GM21576 (cell line): Measurements from ENCODE around the gene MSI2.
"Not testable (repeated sequence)": the region's sequence is repeated elsewhere in the genome, so short reads cannot be mapped to it uniquely, and the experiment has no call there.

Source experiments
- ATAC-seq: cut with Tn5 transposase; IDR thresholded peaks from one replicate; pipeline ENCODE4 v1.9.1; 2021; ENCODE audit warnings: mild to moderate bottlenecking, moderate library complexity; ENCODE audit not compliant: unreplicated experiment

The MSI2 gene

DNA sequence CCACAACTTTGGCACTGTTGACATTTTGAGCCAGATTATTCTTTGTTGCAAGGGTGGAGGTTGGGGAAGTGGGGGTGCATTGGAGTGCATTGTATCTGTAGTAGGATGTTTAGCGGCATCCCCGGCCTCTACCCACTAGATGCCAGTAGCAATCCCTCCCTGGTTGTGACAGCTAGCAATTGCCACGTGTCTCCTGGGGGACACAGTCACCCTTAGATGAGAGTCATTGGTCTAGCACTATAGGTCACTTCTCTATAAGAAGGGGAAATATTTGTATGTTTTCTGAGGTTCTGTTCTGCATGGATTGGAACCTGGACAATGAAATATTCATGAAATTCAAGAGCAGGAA, 32.4 kb downstream of the MSI2 start:
- ATAC-seq = no peak

- no peak for ATAC-seq
Measured at GRCh38 chr17:57289130-57289529, 32.8 kb downstream of the MSI2 start.

GRCh38 chr17:57289613-57290012, 33.3 kb downstream of the MSI2 start:
- no peak for ATAC-seq

DNA sequence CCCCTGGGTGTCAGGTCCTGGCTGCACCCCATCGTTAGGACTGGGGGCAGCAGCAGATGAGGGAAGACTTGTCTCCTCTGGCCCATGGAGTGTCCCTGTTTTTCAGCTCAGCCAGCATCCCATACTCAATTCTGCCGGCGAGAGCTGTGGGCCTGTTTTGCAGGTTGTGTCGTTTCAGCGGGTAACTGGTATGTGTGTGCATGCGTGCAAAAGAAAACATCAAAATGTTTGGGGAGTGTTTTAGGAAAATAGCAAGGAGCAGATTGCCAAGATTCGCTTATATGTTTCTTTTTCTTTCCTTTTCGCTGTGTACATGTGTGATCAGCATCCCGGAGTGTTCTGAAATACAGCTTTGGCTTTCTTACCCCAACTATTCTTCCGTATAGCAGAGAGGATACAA, 34.7 kb downstream of the MSI2 start:
- ATAC-seq = no peak

DNA sequence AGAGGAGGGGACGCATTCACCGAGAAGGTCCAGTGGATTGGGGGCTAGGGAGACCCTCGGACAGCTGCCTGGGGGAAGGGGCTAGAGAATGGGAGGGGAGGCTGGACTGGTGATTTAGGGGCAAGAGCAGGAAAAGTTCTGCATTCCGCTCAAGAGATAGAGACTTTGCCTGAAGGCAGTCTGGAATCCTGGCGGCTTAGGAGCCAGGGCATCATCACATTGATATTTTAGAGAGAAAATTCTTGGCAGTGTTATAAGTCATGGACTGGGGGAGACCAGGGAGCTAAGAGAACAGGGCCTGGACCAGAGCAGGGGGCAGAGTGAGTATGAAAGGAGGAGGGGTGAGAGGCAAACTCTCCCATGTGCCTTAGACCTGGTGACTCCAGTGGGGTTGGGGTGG, 35.8 kb downstream of the MSI2 start:
- ATAC-seq = no peak

DNA sequence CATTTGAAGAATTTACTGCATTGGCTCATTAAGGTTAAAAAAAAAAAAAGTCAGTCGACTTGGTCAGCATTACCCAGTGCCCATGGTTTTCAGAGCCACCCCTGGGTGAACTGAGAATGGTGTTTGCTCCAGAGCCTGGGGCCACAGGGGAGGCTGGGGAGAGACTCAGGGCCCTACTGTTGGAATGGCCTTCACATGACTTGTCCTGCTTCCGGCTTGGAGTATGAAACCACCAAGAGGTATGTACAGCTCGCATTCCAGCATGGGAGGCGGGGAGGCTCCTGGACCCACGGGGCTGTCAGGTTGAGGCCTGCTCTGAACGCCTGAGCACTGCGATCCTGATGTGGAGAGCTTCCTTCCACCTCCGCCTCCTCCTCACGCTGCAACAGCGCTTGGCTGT, 36.8 kb downstream of the MSI2 start:
- ATAC-seq = no peak

GRCh38 chr17:57294101-57294500, 37.8 kb downstream of the MSI2 start:
- ATAC-seq = no peak

DNA sequence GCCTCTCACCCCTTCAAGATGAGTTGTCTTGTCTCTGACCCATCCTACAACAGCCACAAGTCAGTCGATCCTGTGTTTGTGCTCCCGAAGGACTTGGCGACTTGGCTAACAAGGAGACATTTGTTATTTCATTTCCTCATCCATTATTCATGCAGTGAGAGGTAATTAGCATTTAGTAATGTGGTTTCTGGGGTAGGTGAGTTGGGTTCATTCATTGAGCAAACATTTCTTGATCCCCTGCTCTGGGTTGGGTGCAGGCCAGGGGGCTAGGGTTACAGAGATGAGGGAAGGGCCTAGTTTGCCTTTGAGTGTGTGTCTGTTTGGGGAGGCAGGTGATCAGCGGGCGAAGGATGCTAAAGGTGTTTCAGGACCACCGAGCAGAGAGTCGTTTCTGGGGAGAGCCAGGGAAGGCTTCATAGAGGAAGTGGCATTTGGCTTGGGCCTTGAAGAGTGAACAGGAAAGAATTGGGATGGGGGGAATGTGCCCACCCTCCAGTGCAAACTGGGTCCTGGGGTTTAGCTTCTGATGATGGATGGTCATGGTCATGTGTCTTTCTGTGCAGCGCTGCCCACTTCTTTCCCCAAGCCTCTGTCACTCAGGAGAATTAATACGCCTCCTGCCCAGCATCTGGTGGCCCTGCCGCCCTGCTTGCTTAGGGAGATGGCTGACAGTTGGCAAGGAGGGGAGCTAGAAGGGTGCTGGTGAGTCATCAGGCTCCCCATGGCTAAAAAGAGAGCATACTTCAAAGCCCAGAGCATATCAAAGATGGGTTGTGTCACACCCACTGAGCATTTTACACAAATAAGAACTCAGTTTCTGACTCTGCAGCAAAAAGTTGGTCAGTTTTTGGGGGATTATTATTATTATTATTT, 38.5 kb downstream of the MSI2 start:
- no peak for ATAC-seq

DNA sequence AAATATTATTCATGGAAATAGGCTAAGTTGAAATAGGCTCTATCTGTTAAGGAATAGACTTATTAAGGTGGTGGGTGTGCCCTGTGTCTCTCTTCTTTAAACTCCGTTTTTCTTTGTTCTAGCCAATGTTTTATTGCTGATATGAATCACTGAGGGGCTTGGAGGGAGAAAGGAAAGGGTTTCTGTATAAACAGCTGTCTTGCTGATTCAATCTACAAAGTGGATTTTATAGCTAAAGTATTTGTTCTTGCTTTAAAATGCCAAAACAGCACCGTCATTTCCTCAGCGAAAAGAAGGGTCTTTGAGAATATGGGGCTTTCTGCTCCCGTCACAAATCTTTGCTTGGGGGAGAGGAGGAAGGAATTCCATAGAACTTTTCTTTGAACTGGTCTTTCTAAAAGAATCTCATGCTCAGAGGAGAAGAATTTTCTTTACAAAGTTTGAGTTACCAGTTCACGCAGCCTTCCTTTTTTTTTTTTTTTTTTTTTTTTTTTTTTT, 39.3 kb downstream of the MSI2 start:
- ATAC-seq = no peak

DNA sequence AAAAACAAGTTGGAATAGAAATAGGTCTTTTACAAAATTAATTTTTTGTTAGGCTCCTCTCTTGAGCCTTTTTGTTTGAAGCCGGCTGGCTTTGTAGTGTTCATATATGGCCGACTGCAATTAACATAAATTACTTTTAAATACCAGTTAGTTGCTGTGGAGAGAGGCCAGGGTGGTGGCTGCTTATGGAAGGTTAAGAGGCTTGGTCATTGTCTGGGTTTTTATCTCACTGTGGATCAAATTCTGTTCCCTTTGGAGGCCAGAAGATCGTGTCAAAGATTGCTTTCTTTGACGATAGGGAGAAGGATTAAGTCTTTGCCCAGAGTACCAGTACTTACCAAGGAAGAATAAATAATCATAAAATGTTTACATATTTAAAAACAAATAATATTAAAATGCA, 39.9 kb downstream of the MSI2 start:
- no peak for ATAC-seq

DNA sequence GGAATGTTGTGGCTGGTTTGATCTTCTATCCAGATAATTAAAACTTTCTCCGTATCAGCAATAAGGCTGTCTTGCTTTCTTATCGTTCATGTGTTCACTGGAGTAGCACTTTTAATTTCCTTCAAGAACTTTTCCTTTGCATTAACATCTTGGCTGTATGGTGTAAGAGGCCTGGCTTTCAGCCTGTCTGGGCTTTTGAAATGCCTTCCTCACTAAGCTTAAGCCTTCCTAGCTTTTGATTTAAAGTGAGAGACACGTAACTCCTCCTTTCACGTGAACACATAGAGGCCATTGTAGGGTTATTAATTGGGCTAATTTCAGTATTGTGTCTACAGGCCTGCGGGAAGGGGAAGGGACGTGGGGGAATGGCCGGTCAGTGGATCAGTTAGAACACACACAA, 42.9 kb downstream of the MSI2 start:
- no peak for ATAC-seq

GRCh38 chr17:57300592-57300991, 44.3 kb downstream of the MSI2 start:
- ATAC-seq = not testable (repeated sequence)

DNA sequence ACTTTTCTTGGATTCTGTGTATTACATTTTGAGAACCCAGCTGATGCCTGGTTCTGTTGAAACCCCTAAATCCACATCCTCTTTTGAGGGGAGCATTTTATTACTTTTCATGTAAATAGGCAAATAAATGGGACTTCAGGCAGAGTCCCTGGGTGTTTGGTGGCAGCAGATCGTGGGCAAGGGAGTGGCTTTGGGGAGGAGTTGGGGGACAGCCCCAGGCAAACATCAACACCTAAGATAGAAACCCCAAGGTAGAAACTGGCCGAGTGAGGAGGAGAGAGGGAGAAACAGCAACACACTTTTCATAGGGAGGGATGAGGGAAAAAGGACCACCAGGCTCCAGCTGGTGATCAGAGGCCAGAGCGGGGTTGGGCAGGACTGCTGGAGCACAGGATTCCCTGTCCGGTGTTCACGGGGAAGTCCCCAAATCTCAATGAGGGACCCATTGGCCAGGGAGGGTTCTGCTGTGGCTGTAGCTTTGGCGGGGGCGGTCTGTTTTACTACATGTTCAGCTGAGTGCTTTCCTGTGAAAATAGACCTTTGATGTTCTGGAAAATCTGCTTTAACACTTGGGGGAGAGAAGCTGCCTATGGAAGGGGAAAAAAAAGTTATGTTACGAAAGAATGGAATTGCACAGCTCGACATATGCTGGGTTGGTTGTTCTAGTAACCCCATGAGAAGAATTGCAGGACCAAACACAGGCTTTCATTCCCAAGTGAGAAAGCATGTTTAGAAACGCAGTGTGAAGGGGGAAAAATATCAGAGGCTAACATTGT, 46.6 kb downstream of the MSI2 start:
- no peak for ATAC-seq

DNA sequence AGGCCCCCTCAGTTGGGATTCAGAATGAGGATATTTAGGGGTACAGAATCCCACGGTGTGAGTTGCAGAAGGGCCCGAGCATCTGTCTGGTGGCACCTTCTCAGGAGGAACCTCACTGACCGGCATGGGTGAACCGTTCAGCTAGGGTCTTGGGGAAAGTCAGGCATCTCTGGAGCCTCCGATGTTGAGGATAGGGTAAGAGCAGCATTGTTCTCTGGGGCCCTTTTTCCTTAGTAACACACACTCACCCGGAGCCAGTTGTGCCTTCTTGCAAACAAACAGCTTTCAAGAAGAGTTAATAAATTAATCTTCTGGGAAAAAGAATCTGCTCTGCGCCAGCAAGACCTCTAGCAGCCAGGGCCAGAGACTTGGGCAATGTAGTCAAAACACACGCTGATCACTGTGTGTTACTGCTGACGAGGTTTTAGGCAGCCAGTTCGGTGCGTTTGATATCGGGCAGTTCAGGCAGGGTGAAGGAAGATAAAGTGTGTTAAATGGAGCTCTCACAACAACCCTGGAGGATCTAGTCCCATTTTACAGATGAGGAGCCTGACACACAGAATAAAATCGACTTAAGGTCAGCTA, 48.9 kb downstream of the MSI2 start:
- no peak for ATAC-seq

DNA sequence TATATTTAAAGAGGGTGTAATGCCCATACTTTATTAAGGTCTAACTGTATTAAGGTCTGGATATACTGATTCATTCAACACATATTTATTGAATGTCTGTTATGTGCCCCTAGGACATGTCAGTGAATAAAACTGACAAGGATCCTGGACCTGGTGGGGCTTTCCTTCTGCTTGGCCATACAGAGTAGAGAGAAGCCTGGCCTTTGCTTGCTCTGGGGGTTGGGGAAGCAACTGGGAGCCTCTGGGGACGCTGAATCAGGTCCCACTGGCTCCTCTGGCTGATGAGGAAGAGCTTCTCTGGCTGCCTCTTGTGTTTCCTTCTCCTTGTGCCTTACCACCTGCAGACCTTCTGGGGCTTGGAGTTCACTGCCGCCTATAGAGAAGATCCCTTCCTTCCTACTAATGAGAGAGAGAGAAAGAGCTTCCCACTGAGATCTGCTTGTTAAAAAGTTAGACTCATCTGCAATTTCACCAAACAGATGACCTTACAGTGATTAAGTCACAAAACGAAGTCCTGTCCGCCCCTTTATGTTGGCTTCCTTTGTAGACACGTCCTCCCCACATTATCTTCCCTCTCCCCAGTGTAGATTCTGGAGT, 49.7 kb downstream of the MSI2 start:
- ATAC-seq = no peak

GRCh38 chr17:57308543-57309186, 52.3 kb downstream of the MSI2 start:
- no peak for ATAC-seq

GRCh38 chr17:57309479-57309878, 53.2 kb downstream of the MSI2 start:
- no peak for ATAC-seq

GRCh38 chr17:57311281-57312216, 55.2 kb downstream of the MSI2 start:
- no peak for ATAC-seq

DNA sequence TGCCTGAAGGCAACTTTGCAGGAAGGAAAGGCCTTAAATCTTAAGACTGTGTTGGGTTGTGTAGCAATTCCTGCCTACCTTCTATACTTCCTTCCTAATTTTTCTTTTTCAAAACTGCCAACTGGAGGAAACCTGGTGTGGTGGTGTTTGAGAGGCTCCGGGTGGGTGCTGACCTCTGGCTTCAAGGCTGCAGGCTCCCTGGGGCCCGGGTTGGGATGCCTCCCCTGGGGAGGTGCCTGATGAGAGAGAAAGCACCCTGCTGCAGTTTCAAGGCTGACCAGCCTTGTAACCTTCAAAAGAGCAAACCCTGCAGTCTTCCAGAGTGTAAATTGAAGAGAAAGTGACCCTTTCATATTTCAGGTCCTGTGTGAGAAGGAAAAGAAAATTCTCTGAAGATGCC, 55.9 kb downstream of the MSI2 start:
- no peak for ATAC-seq
